Measurements from ENCODE around the gene GRHL1.

The GRHL1 gene

DNA sequence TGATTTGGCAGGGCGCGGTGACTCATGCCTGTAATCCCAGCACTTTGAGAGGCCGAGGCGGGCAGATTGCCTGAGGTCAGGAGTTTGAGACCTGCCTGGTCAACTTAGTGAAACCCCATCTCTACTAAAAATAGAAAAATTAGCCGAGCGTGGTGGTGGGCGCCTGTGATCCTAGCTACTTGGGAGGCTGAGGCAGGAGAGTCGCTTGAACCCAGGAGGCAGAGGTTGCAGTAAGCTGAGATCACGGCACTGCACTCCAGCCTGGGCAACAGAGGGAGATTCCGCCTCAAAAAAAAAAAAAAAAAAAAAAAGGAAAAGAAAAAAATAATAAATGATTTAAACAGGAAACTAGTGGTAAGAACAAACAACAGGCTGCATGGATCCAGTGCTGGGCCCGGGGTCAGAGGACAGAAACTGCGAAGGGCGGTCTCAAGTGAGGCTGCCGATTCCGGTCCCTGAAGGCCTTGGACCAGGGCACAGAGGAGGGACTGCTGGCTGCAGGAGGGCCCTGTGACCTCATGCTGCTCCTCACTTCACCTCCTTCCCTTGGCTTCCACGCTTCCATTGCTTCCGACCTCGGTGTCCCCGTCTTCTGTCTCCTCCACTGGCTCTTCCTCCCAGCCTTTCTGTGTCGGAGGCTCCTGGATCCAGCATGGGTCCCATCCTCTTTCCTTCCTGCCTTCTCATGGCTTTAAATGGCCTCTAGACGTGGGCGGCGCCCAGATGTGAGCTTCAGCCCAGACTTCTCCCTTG is 2.1 kb upstream of the GRHL1 start:
- DNase-seq (ENCODE audit: low read depth): no peak

- DNase-seq (ENCODE audit: low read depth): no peak
These were observed 1.4 kb upstream of the GRHL1 start for GRCh38 chr2:9949992-9950520.

- DNase-seq (ENCODE audit: low read depth): no peak
These were observed 797 bp upstream of the GRHL1 start for GRCh38 chr2:9950521-9951271.

GRCh38 chr2:9951272-9951521 is 296 bp upstream of the GRHL1 start:
- no peak for DNase-seq (ENCODE audit: low read depth)

DNA sequence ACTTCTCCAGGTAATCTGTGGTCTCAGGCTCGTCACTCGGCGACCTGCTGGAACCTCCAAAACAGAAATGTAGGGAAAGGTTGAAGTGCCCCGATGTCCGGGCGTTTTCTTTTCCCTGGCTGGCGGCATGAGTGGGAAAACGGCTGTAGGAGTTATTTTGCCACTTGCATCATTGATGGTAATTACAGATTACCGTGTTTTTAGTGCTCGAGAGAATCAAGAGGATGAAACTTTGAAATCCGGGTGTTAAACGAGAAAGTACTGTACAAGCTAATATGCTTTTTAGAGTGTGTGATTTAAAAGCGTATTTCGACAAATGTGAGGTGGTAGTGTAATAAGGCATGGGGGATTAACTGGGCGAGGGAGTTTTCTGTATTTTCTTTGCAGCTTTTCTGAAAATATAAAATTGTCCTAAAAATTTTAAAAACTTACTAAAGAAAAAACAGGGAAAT is 819 bp downstream of the GRHL1 start:
- no peak for DNase-seq (ENCODE audit: low read depth)

- no peak for DNase-seq (ENCODE audit: low read depth)
These were observed 1.5 kb downstream of the GRHL1 start for GRCh38 chr2:9952856-9953503.

- DNase-seq (ENCODE audit: low read depth): no peak
These were observed 2.6 kb downstream of the GRHL1 start for GRCh38 chr2:9954136-9954535.

GRCh38 chr2:9958057-9958456 is 6.6 kb downstream of the GRHL1 start:
- DNase-seq (ENCODE audit: low read depth): no peak

- DNase-seq (ENCODE audit: low read depth): no peak
These were observed 7.8 kb downstream of the GRHL1 start for GRCh38 chr2:9959262-9959661.

DNA sequence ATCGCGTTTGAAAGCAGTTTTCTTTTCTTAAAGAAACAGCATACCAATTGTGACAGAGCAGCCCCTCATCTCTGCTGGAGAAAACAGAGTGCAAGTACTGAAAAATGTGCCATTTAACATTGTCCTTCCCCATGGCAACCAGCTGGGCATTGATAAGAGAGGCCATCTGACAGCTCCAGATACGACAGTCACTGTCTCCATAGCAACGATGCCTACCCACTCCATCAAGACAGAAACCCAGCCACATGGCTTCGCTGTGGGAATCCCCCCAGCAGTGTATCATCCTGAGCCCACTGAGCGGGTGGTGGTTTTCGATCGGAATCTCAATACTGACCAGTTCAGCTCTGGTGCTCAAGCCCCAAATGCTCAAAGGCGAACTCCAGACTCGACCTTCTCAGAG is 9.5 kb downstream of the GRHL1 start:
- DNase-seq (ENCODE audit: low read depth): no peak

DNA sequence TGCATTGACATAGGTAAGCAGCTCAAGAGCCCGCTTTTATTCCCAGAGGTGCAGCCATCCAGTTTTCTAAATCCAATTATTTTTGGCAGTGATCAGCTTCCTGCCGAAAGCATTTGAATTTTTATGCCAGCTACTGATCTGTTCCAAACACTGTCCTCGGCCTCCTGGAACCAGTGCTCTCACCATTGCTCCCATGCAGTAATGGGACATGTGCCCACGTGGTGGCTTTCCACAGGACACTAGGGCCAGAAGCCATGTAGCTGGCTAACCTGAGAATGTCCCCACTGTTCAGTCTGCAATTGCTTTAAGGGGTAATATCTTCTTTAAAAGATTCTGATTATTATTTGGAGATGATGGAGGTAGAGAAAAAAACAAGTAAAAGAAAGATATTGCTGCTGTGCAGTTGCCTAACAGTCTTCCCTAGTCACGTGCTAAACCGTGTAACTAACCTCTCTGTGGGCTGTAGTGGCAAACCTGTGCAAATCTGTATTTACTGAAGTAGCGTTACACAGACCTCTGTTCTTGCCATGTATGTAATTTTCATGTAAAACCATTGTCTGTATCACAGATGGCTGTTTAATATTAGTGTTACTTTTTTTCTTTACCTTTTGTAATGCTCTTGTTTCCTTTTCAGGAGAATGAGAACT is 13.0 kb downstream of the GRHL1 start:
- DNase-seq (ENCODE audit: low read depth): no peak

- no peak for DNase-seq (ENCODE audit: low read depth)
These were observed 13.8 kb downstream of the GRHL1 start for GRCh38 chr2:9965119-9965822.

GRCh38 chr2:9966491-9967022 is 15.1 kb downstream of the GRHL1 start:
- no peak for DNase-seq (ENCODE audit: low read depth)

- DNase-seq (ENCODE audit: low read depth): no peak
These were observed 15.7 kb downstream of the GRHL1 start for GRCh38 chr2:9967053-9967775.

- no peak for DNase-seq (ENCODE audit: low read depth)
These were observed 17.3 kb downstream of the GRHL1 start for GRCh38 chr2:9968553-9969497.

GRCh38 chr2:9970200-9971044 is 18.9 kb downstream of the GRHL1 start:
- DNase-seq (ENCODE audit: low read depth): no peak

DNA sequence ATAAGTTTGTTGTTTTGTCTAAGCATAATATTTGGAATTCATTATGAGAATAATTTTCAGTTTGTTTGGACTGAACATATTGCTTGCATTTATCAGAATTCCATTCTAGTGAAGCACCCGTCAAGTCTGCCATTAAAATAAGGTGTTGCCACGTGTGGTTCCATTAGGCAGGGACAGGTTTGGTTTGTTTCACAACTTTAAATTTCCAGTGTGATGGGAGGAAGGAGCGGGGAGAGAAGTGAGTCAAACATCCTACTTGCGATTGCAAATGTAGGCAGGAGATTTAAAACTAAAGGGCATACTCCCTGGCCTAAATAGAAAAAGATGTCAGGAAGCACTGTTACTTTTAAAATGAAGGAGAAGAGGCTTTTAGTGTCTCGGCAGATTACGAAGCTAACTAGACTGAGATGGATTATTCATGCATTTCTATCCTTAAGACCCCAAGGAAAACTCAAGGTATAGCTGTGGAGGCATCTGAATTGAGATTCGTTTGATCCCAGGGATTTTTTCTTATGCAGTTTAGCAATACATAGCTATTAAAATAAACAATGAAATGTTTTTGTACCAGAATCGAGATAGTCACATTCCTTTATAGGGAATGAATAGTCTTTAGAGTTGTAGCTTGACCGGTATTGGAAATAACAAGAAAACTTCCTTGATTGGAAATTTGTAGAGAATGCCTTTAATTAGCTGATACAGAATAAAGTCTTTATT is 19.8 kb downstream of the GRHL1 start:
- no peak for DNase-seq (ENCODE audit: low read depth)

DNA sequence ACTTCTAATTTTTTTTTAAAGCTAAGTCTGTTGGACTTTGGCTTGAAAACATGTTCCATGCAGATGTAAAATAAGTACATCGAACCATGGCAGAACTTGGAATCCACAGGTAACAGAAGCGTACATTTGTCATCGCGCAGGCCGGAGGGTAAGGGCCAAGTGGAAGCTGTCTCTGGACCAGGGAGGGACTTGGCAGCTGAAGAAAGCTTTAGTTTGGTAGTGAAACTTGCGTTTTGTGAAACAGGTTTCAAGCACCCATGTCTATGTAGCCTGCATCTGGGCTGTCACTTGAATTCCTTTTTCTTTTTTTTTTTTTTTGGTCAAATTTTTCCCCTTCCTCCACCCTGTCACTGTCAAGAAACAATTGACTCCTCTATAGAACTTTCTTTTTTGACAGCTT is 20.4 kb downstream of the GRHL1 start:
- DNase-seq (ENCODE audit: low read depth): no peak
